Osteocyte (in vitro differentiated cells): ENCODE measurements around the gene GPC3. TPM values are rescaled to one million over a fixed set of nuclear protein-coding genes. Genes with fewer than 3 reads are reported as not detected.
A peak's percentile ranks its signal among the peaks of the same experiment; 100 is the strongest.

Experiments used
- DNase-seq: peaks from one replicate; pipeline ENCODE4 v3.0.0; 2021; ENCODE audit warnings: mixed read lengths; ENCODE audit not compliant: unreplicated experiment; ENCODE audit errors: extremely low spot score
- H3K27ac Mint-ChIP-seq: one replicate; pipeline ENCODE4 v1.8.0; 2021; ENCODE audit warnings: mild to moderate bottlenecking, mixed read lengths; ENCODE audit not compliant: unreplicated experiment
- H3K27me3 Mint-ChIP-seq: one replicate; pipeline ENCODE4 v1.8.0; 2021; ENCODE audit warnings: mixed read lengths; ENCODE audit not compliant: unreplicated experiment
- H3K36me3 Mint-ChIP-seq: one replicate; pipeline ENCODE4 v1.8.0; 2021; ENCODE audit warnings: mixed read lengths; ENCODE audit not compliant: unreplicated experiment
- H3K4me1 Mint-ChIP-seq: one replicate; pipeline ENCODE4 v1.8.0; 2021; ENCODE audit warnings: mixed read lengths; ENCODE audit not compliant: unreplicated experiment
- H3K4me3 Mint-ChIP-seq: one replicate; pipeline ENCODE4 v1.8.0; 2021; ENCODE audit warnings: mild to moderate bottlenecking, moderate library complexity, mixed read lengths; ENCODE audit not compliant: unreplicated experiment
- H3K9me3 Mint-ChIP-seq: one replicate; pipeline ENCODE4 v1.8.0; 2021; ENCODE audit warnings: mixed read lengths; ENCODE audit not compliant: unreplicated experiment
- CTCF ChIP-seq: fragments of 200-600 bp; sonication (generic); IDR thresholded peaks from 2 replicates; pipeline ENCODE4 v1.5.0; 2021; ENCODE audit warnings: antibody characterized with exemption, mild to moderate bottlenecking, moderate library complexity
- total RNA-seq: library from RNA; stranded (reverse); gene quantifications from 2 replicates; pipeline ENCODE4 v1.2.1, GENCODE V29; 2021

The GPC3 gene
- total RNA-seq, 1 donor from 2014 or later: 19.6 TPM

GRCh38 chrX:133639726-133640125 lies 345.7 kb downstream of the GPC3 start:
- H3K27ac Mint-ChIP-seq: peak overlapping the region; percentile 82
- no peak for TF ChIP-seq CTCF
- H3K4me3 Mint-ChIP-seq: no peak overlapping the region
- H3K9me3 Mint-ChIP-seq: no peaks in the 10 kb centered on the region
- no peaks in the 10 kb centered on the region for H3K36me3 Mint-ChIP-seq
- H3K27me3 Mint-ChIP-seq: no peaks in the 10 kb centered on the region
- DNase-seq: no peak
- peaks cover 51% of the 10 kb centered on the region for H3K4me1 Mint-ChIP-seq

- no peak for DNase-seq
- no peaks in the 10 kb centered on the region for H3K27me3 Mint-ChIP-seq
- H3K4me3 Mint-ChIP-seq: no peak overlapping the region
- H3K36me3 Mint-ChIP-seq: no peaks in the 10 kb centered on the region
- H3K27ac Mint-ChIP-seq: peak overlapping the region; percentile 35
- peaks cover 58% of the 10 kb centered on the region for H3K4me1 Mint-ChIP-seq
- H3K9me3 Mint-ChIP-seq: no peaks in the 10 kb centered on the region
- TF ChIP-seq CTCF: no peak
These were observed 347.1 kb downstream of the GPC3 start for GRCh38 chrX:133638285-133638684.

GRCh38 chrX:133637765-133638164 lies 347.6 kb downstream of the GPC3 start:
- Mint-ChIP-seq H3K4me3 (no peak overlapping the region), H3K9me3 (no peaks in the 10 kb centered on the region), H3K4me1 (peaks cover 58% of the 10 kb centered on the region), H3K36me3 (no peaks in the 10 kb centered on the region), H3K27ac (no peak overlapping the region), H3K27me3 (no peaks in the 10 kb centered on the region)
- TF ChIP-seq CTCF: no peak
- no peak for DNase-seq

GRCh38 chrX:133636009-133636408 lies 349.4 kb downstream of the GPC3 start:
- peaks cover 48% of the 10 kb centered on the region for H3K4me1 Mint-ChIP-seq
- no peaks in the 10 kb centered on the region for H3K27me3 Mint-ChIP-seq
- H3K9me3 Mint-ChIP-seq: no peaks in the 10 kb centered on the region
- no peak overlapping the region for H3K4me3 Mint-ChIP-seq
- H3K36me3 Mint-ChIP-seq: no peaks in the 10 kb centered on the region
- DNase-seq: no peak
- no peak for TF ChIP-seq CTCF
- H3K27ac Mint-ChIP-seq: no peak overlapping the region

GRCh38 chrX:133634416-133634815 lies 351.0 kb downstream of the GPC3 start:
- no peak for TF ChIP-seq CTCF
- Mint-ChIP-seq H3K4me3 (no peak overlapping the region), H3K9me3 (no peaks in the 10 kb centered on the region), H3K36me3 (no peaks in the 10 kb centered on the region), H3K27me3 (no peaks in the 10 kb centered on the region), H3K27ac (no peak overlapping the region), H3K4me1 (peaks cover 41% of the 10 kb centered on the region)
- no peak for DNase-seq
